HL-60 (cell line): ENCODE results near the gene CTDP1.

Experiments
- DNase-seq, 2 experiments: peaks; one replicate each; pipeline ENCODE4 v3.0.0-alpha.2; 2010 to 2020; ENCODE audit warnings: low read depth in 1 of 2, low spot score in 1 of 2
- H3K27ac ChIP-seq: fragments of 250-450 bp; sonication (Bioruptor Pico); replicated peaks from 2 replicates; pipeline ENCODE4 v1.5.1; 2020; ENCODE audit warnings: mild to moderate bottlenecking, moderate library complexity
- H3K27me3 ChIP-seq: fragments of 250-450 bp; sonication (Bioruptor Pico); 2 replicates; pipeline ENCODE4 v1.5.1; 2021; ENCODE audit warnings: mild to moderate bottlenecking, moderate library complexity; ENCODE audit not compliant: insufficient read depth, poor library complexity, severe bottlenecking
- H3K4me3 ChIP-seq: replicated peaks from 2 replicates; pipeline ENCODE4 v1.5.1; 2011; ENCODE audit warnings: mild to moderate bottlenecking, control low read depth, low read length; ENCODE audit not compliant: insufficient read depth
- CTCF ChIP-seq: IDR thresholded peaks from one replicate; pipeline ENCODE4 v1.5.1; 2011; ENCODE audit warnings: low read length, control low read depth, inconsistent platforms; ENCODE audit not compliant: insufficient read depth
- GABPA ChIP-seq: IDR thresholded peaks from 2 replicates; pipeline ENCODE4 v1.6.1; 2012; ENCODE audit warnings: low read depth
- POLR2AphosphoS5 ChIP-seq: IDR thresholded peaks from 2 replicates; pipeline ENCODE4 v1.6.1; 2012; ENCODE audit warnings: low read depth
- REST ChIP-seq: IDR thresholded peaks from 2 replicates; pipeline ENCODE4 v1.6.1; 2012; ENCODE audit warnings: low read depth; ENCODE audit not compliant: insufficient replicate concordance
- SPI1 ChIP-seq: IDR thresholded peaks from 2 replicates; pipeline ENCODE4 v1.6.1; 2012; ENCODE audit warnings: low read depth, mild to moderate bottlenecking, borderline replicate concordance

CTDP1 gene

DNA sequence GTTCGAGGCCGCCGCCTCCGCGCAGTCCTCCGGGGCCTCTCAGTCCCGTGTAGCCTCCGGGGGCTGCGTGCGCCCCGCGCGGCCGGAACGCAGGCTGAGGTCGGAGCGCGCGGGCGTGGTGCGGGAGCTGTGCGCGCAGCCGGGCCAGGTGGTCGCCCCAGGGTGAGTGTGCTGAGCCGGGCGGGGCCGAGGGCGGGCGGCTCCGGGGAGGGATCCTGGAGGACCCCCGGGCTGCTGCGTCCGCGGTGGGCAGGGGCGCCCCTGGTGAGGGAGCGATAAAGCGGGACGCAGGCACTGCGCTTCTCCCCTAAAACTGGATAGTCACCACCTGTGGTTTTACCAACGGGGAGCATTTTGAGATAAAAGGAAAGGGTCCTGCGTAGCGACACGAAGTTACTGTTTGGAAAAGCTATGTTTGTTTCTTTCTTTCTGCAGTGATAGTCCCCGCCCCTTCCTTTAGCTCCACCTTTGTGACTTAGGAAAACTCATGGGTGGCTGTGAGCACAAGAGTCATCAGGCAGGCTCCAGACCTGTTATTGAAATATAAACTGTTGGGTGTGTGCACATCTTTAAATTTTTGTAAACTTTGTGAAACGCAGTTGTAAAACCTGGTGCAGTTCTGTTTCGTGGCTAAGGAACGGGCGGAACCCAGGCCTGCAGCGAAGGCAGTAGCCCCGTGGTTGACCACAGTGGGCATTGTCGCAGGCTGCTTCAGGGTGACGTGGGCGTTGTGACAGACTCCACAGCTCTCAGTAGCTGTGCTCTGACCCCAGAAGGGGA is 687 bp downstream of the CTDP1 start:
- DNase-seq = peak; percentile 75 to 78
- TF ChIP-seq GABPA (no peak), REST (no peak)
- H3K27ac ChIP-seq = peak overlapping the region; percentile 88
- peak overlapping the region; percentile 86 for H3K4me3 ChIP-seq
- no peaks in the 10 kb centered on the region for H3K27me3 ChIP-seq

DNA sequence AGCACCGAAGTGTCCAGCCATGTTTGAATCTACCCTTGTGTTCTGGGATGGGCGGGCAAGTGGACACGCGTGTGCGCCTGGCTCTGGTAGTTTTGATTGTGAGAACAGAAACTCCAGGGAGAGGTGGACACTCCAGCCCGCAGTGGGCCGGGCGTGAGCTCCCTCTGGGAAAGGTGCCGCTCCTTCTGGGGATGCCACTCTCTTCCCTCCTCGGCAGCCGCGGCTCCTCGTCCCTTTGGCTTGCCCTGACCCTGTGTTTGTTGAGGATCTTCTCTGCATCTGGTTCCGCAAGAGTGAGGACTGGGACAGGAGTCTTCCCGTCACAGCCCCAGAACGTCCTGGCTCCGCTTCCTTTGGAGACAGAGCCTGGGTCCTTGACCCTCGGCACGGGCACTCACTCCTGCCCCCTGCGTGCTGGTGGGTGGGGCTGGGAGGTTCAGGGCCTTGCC is 1.3 kb downstream of the CTDP1 start:
- TF ChIP-seq CTCF (no peak), POLR2AphosphoS5 (no peak), SPI1 (no peak), REST (no peak), GABPA (no peak)
- Histone ChIP-seq H3K27ac (peak overlapping the region; percentile 88), H3K4me3 (peak overlapping the region; percentile 86), H3K27me3 (no peaks in the 10 kb centered on the region)
- peak in 1 of 2 experiments; percentile 23 for DNase-seq

GRCh38 chr18:79681484-79682387 is 2.1 kb downstream of the CTDP1 start:
- DNase-seq = peak; percentile 87 to 97
- peak overlapping the region; percentile 88 for H3K27ac ChIP-seq
- H3K4me3 ChIP-seq = peak overlapping the region; percentile 86

More at GRCh38 chr18:79681484-79682387, 2.1 kb downstream of the CTDP1 start:
- no peak for TF ChIP-seq REST
- TF ChIP-seq POLR2AphosphoS5 = peak; percentile 89
- no peaks in the 10 kb centered on the region for H3K27me3 ChIP-seq
